Suppressor macrophage treated with lipopolysaccharide for 1 hour (primary cell): ENCODE data around the gene AMZ2.

ENCODE experiments used
- DNase-seq, 3 donors: peaks; one replicate each; pipeline ENCODE4 v3.0.0-alpha.2; 2020 to 2022

AMZ2 gene

GRCh38 chr17:68291836-68292688, 44.2 kb downstream of the AMZ2 start:
- peak; percentile 94 to 96 (median 95) for DNase-seq

GRCh38 chr17:68292689-68293040, 44.8 kb downstream of the AMZ2 start:
- no peak for DNase-seq

- no peak for DNase-seq
Observed at GRCh38 chr17:68293490-68294195, 45.8 kb downstream of the AMZ2 start.

GRCh38 chr17:68294196-68294555, 46.3 kb downstream of the AMZ2 start:
- DNase-seq = no peak

- DNase-seq = peak in 1 of 3 donors; percentile 6
Observed at GRCh38 chr17:68294617-68295016, 46.8 kb downstream of the AMZ2 start.

- no peak for DNase-seq
Observed at GRCh38 chr17:68295086-68295485, 47.2 kb downstream of the AMZ2 start.

GRCh38 chr17:68296217-68297191, 48.7 kb downstream of the AMZ2 start:
- no peak for DNase-seq

GRCh38 chr17:68297195-68297594, 49.4 kb downstream of the AMZ2 start:
- peak; percentile 43 to 73 (median 70) for DNase-seq

GRCh38 chr17:68298601-68299000, 50.8 kb downstream of the AMZ2 start:
- DNase-seq = no peak

GRCh38 chr17:68299817-68300216, 52.0 kb downstream of the AMZ2 start:
- DNase-seq = no peak

- DNase-seq = no peak
Observed at GRCh38 chr17:68301438-68301959, 53.7 kb downstream of the AMZ2 start.

GRCh38 chr17:68302066-68302564, 54.3 kb downstream of the AMZ2 start:
- no peak for DNase-seq

GRCh38 chr17:68302666-68303065, 54.8 kb downstream of the AMZ2 start:
- DNase-seq = no peak

- peak; percentile 43 to 57 (median 52) for DNase-seq
Observed at GRCh38 chr17:68304706-68305105, 56.9 kb downstream of the AMZ2 start.

- DNase-seq = peak; percentile 72 to 93 (median 93)
Observed at GRCh38 chr17:68305142-68305541, 57.3 kb downstream of the AMZ2 start.
